Measurements from ENCODE around the gene NCF4. TPM values are rescaled to one million over a fixed set of nuclear protein-coding genes. Genes with fewer than 3 reads are reported as not detected.

NCF4 gene
- total RNA-seq, 6 experiments from 2014 or later, result not detected

- Mint-ChIP-seq H3K4me3 (no peak overlapping the region), H3K9me3 (no peaks in the 10 kb centered on the region), H3K27me3 (ENCODE audit: insufficient read depth) (peaks cover 37% of the 10 kb centered on the region), H3K36me3 (ENCODE audit: low read depth) (no peaks in the 10 kb centered on the region), H3K27ac (no peak overlapping the region), H3K4me1 (ENCODE audit: low read depth) (no peaks in the 10 kb centered on the region)
- TF ChIP-seq, protein P1, sequence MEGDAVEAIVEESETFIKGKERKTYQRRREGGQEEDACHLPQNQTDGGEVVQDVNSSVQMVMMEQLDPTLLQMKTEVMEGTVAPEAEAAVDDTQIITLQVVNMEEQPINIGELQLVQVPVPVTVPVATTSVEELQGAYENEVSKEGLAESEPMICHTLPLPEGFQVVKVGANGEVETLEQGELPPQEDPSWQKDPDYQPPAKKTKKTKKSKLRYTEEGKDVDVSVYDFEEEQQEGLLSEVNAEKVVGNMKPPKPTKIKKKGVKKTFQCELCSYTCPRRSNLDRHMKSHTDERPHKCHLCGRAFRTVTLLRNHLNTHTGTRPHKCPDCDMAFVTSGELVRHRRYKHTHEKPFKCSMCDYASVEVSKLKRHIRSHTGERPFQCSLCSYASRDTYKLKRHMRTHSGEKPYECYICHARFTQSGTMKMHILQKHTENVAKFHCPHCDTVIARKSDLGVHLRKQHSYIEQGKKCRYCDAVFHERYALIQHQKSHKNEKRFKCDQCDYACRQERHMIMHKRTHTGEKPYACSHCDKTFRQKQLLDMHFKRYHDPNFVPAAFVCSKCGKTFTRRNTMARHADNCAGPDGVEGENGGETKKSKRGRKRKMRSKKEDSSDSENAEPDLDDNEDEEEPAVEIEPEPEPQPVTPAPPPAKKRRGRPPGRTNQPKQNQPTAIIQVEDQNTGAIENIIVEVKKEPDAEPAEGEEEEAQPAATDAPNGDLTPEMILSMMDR (IDR thresholded peaks at IDR 0.05), result no peak
- DNase-seq, result no peak
These were observed 4.5 kb downstream of the NCF4 start for GRCh38 chr22:36865346-36865745.

DNA sequence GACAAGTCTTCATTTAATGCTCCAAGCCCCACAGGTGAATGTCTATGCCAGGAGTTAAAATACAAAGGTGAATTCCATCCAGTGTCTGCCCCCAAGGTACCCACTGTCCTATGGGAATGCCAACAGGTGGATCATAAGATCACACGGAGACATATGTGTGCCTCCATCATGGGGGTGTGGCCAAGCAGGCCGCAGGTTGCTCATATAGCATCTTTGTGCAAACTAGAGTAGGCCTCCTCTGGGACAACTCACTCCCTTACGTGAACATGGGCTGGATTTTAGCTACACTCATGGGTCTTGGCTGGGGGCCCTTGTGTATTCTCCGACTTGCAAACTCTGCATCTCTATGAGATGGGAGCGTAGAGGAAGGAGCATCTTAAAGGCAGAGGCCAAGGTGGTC lies 6.9 kb downstream of the NCF4 start:
- no peaks in the 10 kb centered on the region for H3K4me1 Mint-ChIP-seq (ENCODE audit: low read depth)
- H3K4me3 Mint-ChIP-seq, result no peak overlapping the region
- TF ChIP-seq, protein P1 (IDR thresholded peaks at IDR 0.05), result no peak
- no peaks in the 10 kb centered on the region for H3K36me3 Mint-ChIP-seq (ENCODE audit: low read depth)
- no peaks in the 10 kb centered on the region for H3K9me3 Mint-ChIP-seq
- H3K27ac Mint-ChIP-seq, result no peak overlapping the region
- no peak for DNase-seq
- H3K27me3 Mint-ChIP-seq (ENCODE audit: insufficient read depth), result peaks cover 49% of the 10 kb centered on the region

DNA sequence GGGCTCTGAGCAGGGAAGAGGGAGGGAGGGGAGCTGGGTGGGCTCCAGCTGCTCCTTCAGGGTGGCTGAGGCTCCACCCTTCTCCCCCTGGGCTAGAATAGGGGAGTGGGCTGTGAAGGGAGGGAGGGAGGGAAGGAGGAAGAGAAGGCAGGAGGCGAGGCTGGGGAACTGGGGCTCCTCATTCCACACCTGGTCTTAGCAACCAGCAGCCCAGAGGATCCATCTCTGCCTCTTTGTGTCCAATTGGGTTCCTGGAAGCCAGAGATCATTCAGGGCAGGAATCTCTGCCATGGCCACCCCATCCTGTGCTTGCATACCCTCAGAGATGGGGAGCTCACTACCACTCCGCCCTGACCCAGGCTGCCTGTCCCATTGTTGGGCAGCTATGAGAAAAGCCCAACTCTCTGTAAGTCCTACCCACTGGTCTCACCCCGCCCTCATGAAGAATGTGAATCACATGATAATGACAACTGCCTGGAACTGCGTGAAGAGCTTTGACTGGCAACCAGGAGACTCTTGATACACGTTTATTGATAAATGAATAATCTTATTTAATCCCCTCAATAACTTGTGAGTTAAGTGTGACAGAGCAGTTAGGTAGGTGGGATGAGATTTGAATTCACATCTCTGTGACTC lies 7.9 kb downstream of the NCF4 start:
- Mint-ChIP-seq H3K4me3 (no peak overlapping the region), H3K36me3 (ENCODE audit: low read depth) (no peaks in the 10 kb centered on the region), H3K4me1 (ENCODE audit: low read depth) (peaks cover 2% of the 10 kb centered on the region), H3K9me3 (no peaks in the 10 kb centered on the region), H3K27ac (no peak overlapping the region), H3K27me3 (ENCODE audit: insufficient read depth) (peaks cover 43% of the 10 kb centered on the region)
- no peak for DNase-seq
- TF ChIP-seq, protein P1 (IDR thresholded peaks at IDR 0.05), result no peak

- Mint-ChIP-seq H3K4me3 (no peak overlapping the region), H3K36me3 (ENCODE audit: low read depth) (no peaks in the 10 kb centered on the region), H3K27ac (no peak overlapping the region), H3K27me3 (ENCODE audit: insufficient read depth) (peaks cover 39% of the 10 kb centered on the region), H3K9me3 (no peaks in the 10 kb centered on the region), H3K4me1 (ENCODE audit: low read depth) (peaks cover 6% of the 10 kb centered on the region)
- TF ChIP-seq, protein P1 (IDR thresholded peaks at IDR 0.05), result no peak
- no peak for DNase-seq
These were observed 9.4 kb downstream of the NCF4 start for GRCh38 chr22:36870250-36870649.

DNA sequence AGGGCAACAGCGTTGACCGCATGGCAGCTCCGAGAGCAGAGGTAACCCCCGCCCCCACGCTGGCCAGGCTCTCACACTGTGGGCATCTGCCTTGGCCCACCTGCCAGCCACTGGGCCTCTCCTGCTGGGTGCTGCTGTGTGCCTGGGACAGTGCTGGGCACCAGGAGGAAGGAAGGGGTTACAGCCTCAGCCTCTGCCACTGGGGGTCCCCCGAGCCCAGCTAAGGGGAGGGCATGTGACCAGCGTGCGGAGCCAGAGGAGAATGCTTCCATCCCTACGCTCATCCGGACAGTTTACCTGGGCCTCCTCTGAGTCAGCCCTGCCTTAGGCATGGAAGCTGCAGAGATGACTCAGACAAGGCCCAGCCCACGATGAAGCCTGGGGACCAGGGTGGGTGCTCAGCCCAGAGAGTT lies 10.9 kb downstream of the NCF4 start:
- Mint-ChIP-seq H3K36me3 (ENCODE audit: low read depth) (no peaks in the 10 kb centered on the region), H3K9me3 (no peaks in the 10 kb centered on the region), H3K4me1 (ENCODE audit: low read depth) (peaks cover 6% of the 10 kb centered on the region), H3K4me3 (no peak overlapping the region), H3K27ac (no peak overlapping the region), H3K27me3 (ENCODE audit: insufficient read depth) (peaks cover 35% of the 10 kb centered on the region)
- DNase-seq, result no peak
- TF ChIP-seq, protein P1 (IDR thresholded peaks at IDR 0.05), result no peak

All from HFFc6 (cell line).